HG03097 (cell line): ENCODE data around the gene IGFL1.
"Not testable (repeated sequence)": the region's sequence is repeated elsewhere in the genome, so short reads cannot be mapped to it uniquely, and the experiment has no call there.

Experiments used
- ATAC-seq: cut with Tn5 transposase; IDR thresholded peaks from one replicate; pipeline ENCODE4 v1.9.1; 2021; ENCODE audit not compliant: unreplicated experiment, low FRiP score

The IGFL1 gene

GRCh38 chr19:46264801-46265200 lies 35.3 kb downstream of the IGFL1 start:
- ATAC-seq = not testable (repeated sequence)

DNA sequence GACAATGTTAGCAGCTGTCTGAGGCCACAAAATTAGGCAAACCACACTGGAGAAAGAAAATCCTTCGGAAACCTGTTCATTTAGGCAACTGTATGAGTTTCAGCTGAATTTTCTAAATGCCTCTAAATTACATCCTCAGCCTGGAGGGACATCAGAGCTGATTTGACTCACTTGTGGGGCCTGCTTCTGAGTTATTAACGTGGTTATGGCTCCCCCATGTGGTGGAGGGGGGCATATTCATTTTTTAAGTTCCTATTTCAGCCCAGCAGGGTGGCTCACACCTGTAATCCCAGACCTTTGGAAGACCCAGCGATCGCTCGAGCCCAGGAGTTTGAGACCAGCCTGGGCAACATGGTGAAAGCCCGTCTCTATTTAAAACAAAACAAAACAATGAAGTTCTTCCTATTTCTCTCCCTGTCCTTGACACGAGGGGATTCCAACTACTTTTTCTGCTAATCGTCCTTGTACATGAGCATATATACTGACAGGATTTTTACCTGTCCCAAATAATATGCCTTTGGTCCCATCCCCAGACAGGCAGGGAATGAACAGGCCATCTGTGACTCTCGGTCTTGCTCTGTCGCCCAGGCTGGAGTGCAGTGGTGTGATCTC lies 35.8 kb downstream of the IGFL1 start:
- no peak for ATAC-seq

- ATAC-seq = no peak
Measured at GRCh38 chr19:46269101-46269500, 39.6 kb downstream of the IGFL1 start.

- no peak for ATAC-seq
Measured at GRCh38 chr19:46270521-46271256, 41.1 kb downstream of the IGFL1 start.

DNA sequence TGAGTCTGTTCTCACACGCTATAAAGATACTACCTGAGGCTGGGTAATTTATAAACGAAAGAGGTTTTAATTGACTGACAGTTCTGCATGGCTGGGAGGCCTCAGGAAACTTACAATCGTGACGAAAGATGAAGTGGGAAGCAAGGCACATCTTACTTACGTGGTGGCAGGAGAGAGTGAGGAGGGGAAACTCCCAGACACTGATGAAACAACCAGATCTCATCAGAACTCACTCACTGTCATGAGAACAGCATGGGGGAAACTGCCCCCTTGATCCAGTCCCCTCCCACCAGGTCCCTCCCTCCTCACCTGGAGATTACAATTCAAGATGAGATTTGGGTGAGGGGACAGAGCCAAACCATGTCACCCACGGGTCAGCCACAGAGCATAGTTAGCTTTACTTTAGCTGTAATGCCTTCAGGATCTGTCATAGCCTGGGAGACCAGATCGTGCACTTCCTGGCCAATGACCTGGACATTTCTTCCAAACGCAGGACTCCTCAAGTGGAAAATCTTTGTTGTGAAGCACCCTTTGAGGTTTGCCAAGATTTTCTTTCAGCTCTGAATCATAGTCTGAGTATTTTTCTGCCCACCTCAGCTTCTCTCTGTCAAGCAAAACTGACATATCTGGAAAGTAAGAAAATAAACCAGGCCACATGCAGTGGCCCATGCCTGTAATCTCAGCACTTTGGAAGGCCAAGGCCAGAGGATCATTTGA lies 42.1 kb downstream of the IGFL1 start:
- no peak for ATAC-seq

DNA sequence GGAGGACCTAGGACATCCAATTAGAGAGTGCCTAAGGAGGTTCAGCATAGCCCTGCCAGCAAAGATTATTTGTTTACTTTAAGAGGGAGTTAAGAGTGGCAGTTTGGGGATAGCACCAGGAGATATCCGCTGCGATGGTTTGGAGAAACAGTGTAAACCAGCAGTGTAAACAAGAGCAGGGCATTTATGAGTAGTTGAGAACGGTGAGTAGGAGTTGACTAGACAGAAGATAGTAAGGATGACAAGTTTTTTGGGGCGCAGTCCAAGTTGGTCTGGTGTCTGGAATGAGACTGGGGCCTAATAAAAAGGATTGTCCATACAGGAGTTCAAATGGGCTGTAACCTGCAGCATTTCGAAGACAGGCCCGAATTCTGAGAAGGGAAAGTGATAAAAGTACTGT lies 44.4 kb downstream of the IGFL1 start:
- not testable (repeated sequence) for ATAC-seq

DNA sequence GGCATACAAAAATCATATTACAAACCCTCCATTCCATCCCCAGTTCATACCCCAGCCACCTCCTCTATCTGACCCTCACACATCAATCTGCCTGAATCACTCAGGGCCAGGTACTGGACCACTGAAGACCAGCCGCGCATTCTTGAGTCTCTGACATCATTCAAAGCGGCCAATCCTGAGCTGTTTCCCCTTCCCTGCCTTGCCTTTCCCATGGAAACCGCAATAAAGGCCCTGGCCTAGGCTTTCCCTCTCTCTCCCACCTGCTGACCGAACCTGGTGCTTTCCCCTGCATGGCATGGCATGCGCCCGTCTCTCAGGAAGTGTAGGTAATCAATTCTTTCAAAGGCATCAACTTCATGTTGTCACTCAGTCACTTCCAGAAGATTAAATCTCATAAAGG lies 49.6 kb downstream of the IGFL1 start:
- no peak for ATAC-seq
